ENCODE measurements around the gene SOAT2. TPM values are rescaled to one million over a fixed set of nuclear protein-coding genes. Genes with fewer than 3 reads are reported as not detected.
A peak's percentile ranks its signal among the peaks of the same experiment; 100 is the strongest.

The SOAT2 gene
- total RNA-seq, 1 donor from 2014 or later, result not detected

- H3K4me3 ChIP-seq (ENCODE audit: low read depth, low read length), result no peak overlapping the region
- no peaks in the 10 kb centered on the region for H3K36me3 ChIP-seq (ENCODE audit: control insufficient read depth, insufficient read depth, low read length)
- DNase-seq (ENCODE audit: low read depth), result no peak
- H3K27me3 ChIP-seq (ENCODE audit: control insufficient read depth, insufficient read depth, low read length), result no peaks in the 10 kb centered on the region
- no peak for FAIRE-seq
- TF ChIP-seq CTCF (IDR thresholded peaks at IDR 0.05; ENCODE audit: insufficient read depth, low read length, severe bottlenecking), result no peak
These were observed 30.4 kb downstream of the SOAT2 start for GRCh38 chr12:53133722-53134121.

GRCh38 chr12:53143355-53143754, 40.1 kb downstream of the SOAT2 start:
- no peaks in the 10 kb centered on the region for H3K27me3 ChIP-seq (ENCODE audit: control insufficient read depth, insufficient read depth, low read length)
- no peak overlapping the region for H3K4me3 ChIP-seq (ENCODE audit: low read depth, low read length)
- FAIRE-seq, result no peak
- DNase-seq (ENCODE audit: low read depth), result no peak
- TF ChIP-seq CTCF (IDR thresholded peaks at IDR 0.05; ENCODE audit: insufficient read depth, low read length, severe bottlenecking), result no peak
- H3K36me3 ChIP-seq (ENCODE audit: control insufficient read depth, insufficient read depth, low read length), result no peaks in the 10 kb centered on the region

- H3K36me3 ChIP-seq (ENCODE audit: control insufficient read depth, insufficient read depth, low read length), result no peaks in the 10 kb centered on the region
- H3K4me3 ChIP-seq (ENCODE audit: low read depth, low read length), result no peak overlapping the region
- TF ChIP-seq CTCF (IDR thresholded peaks at IDR 0.05; ENCODE audit: insufficient read depth, low read length, severe bottlenecking), result no peak
- DNase-seq (ENCODE audit: low read depth) (peak; percentile 14), FAIRE-seq (no peak)
- H3K27me3 ChIP-seq (ENCODE audit: control insufficient read depth, insufficient read depth, low read length), result no peaks in the 10 kb centered on the region
These were observed 42.3 kb downstream of the SOAT2 start for GRCh38 chr12:53145383-53146260.

- DNase-seq (ENCODE audit: low read depth) (no peak), FAIRE-seq (no peak)
- no peak for TF ChIP-seq CTCF (IDR thresholded peaks at IDR 0.05; ENCODE audit: insufficient read depth, low read length, severe bottlenecking)
- H3K36me3 ChIP-seq (ENCODE audit: control insufficient read depth, insufficient read depth, low read length), result no peaks in the 10 kb centered on the region
- no peak overlapping the region for H3K4me3 ChIP-seq (ENCODE audit: low read depth, low read length)
- H3K27me3 ChIP-seq (ENCODE audit: control insufficient read depth, insufficient read depth, low read length), result no peaks in the 10 kb centered on the region
These were observed 43.9 kb downstream of the SOAT2 start for GRCh38 chr12:53147181-53147580.

- DNase-seq (ENCODE audit: low read depth) (no peak), FAIRE-seq (no peak)
- TF ChIP-seq CTCF (IDR thresholded peaks at IDR 0.05; ENCODE audit: insufficient read depth, low read length, severe bottlenecking), result no peak
- no peaks in the 10 kb centered on the region for H3K27me3 ChIP-seq (ENCODE audit: control insufficient read depth, insufficient read depth, low read length)
- no peak overlapping the region for H3K4me3 ChIP-seq (ENCODE audit: low read depth, low read length)
- no peaks in the 10 kb centered on the region for H3K36me3 ChIP-seq (ENCODE audit: control insufficient read depth, insufficient read depth, low read length)
These were observed 44.4 kb downstream of the SOAT2 start for GRCh38 chr12:53147653-53148052.
